HG03159 (cell line): ENCODE results near the gene FGFBP2.

ENCODE experiments used
- ATAC-seq: cut with Tn5 transposase; IDR thresholded peaks from one replicate; pipeline ENCODE4 v1.9.1; 2021; ENCODE audit warnings: mild to moderate bottlenecking, moderate library complexity; ENCODE audit not compliant: unreplicated experiment

Gene FGFBP2

GRCh38 chr4:15963001-15963451, at the start of gene FGFBP2:
Gene FGFBP2, minus strand, starts transcription at chr4:15963175. Its CDS starts 46 bp downstream, at chr4:15963129.
- no peak for ATAC-seq

- ATAC-seq = no peak
Measured at GRCh38 chr4:16011173-16011572, 48.2 kb upstream of the FGFBP2 start.

- ATAC-seq = no peak
Measured at GRCh38 chr4:16009153-16009552, 46.2 kb upstream of the FGFBP2 start.

GRCh38 chr4:16007471-16008095, 44.6 kb upstream of the FGFBP2 start:
- ATAC-seq = no peak

- no peak for ATAC-seq
Measured at GRCh38 chr4:16006771-16007446, 43.9 kb upstream of the FGFBP2 start.

- no peak for ATAC-seq
Measured at GRCh38 chr4:16005676-16006075, 42.7 kb upstream of the FGFBP2 start.

GRCh38 chr4:16001484-16001858, 38.5 kb upstream of the FGFBP2 start:
- ATAC-seq = peak; percentile 95

GRCh38 chr4:16000708-16001483, 37.9 kb upstream of the FGFBP2 start:
- peak; percentile 8 for ATAC-seq

- ATAC-seq = no peak
Measured at GRCh38 chr4:15996773-15997172, 33.8 kb upstream of the FGFBP2 start.

- no peak for ATAC-seq
Measured at GRCh38 chr4:15995826-15996225, 32.9 kb upstream of the FGFBP2 start.

- no peak for ATAC-seq
Measured at GRCh38 chr4:15992167-15992485, 29.2 kb upstream of the FGFBP2 start.

GRCh38 chr4:15990570-15991285, 27.8 kb upstream of the FGFBP2 start:
- ATAC-seq = no peak

- ATAC-seq = no peak
Measured at GRCh38 chr4:15989424-15989823, 26.4 kb upstream of the FGFBP2 start.

GRCh38 chr4:15988222-15988621, 25.2 kb upstream of the FGFBP2 start:
- no peak for ATAC-seq

- no peak for ATAC-seq
Measured at GRCh38 chr4:15986907-15987306, 23.9 kb upstream of the FGFBP2 start.

GRCh38 chr4:15983610-15984009, 20.6 kb upstream of the FGFBP2 start:
- ATAC-seq = no peak

- no peak for ATAC-seq
Measured at GRCh38 chr4:15982842-15983524, 20.0 kb upstream of the FGFBP2 start.

GRCh38 chr4:15976456-15977447, 13.8 kb upstream of the FGFBP2 start:
- ATAC-seq = no peak

GRCh38 chr4:15971068-15971801, 8.3 kb upstream of the FGFBP2 start:
- no peak for ATAC-seq
